SK-N-DZ (cell line): ENCODE measurements around the gene ATG4B. TPM values are rescaled to one million over a fixed set of nuclear protein-coding genes. Genes with fewer than 3 reads are reported as not detected.
"Not testable (repeated sequence)": the region's sequence is repeated elsewhere in the genome, so short reads cannot be mapped to it uniquely, and the experiment has no call there.

Experiments used
- DNase-seq: peaks from one replicate; pipeline ENCODE4 v3.0.0-alpha.2; 2015; ENCODE audit warnings: low spot score
- polyA plus RNA-seq, 2 experiments: library from polyadenylated mRNA; depleted of rRNA; stranded (reverse); fragments of >200 nt; gene quantifications; 2 replicates each; pipeline ENCODE4 v1.2.3, GENCODE V29; 2014

ATG4B gene
- polyA plus RNA-seq (2014; cell fraction: cytosol; rRNA removed): 137 and 140 TPM in 2 replicates
- 174 and 224 TPM in 2 replicates for polyA plus RNA-seq (2014; cell fraction: nucleus; rRNA removed)

GRCh38 chr2:241637018-241637794 is at the start of gene ATG4B, which contains the start of gene THAP4:
TSS of gene ATG4B (plus strand) at chr2:241637693. CDS start at chr2:241637715, 22 bp downstream.
TSS of gene THAP4 (minus strand) at chr2:241637158. CDS start at chr2:241637017, 141 bp downstream.
- peak; percentile 86 for DNase-seq

DNA sequence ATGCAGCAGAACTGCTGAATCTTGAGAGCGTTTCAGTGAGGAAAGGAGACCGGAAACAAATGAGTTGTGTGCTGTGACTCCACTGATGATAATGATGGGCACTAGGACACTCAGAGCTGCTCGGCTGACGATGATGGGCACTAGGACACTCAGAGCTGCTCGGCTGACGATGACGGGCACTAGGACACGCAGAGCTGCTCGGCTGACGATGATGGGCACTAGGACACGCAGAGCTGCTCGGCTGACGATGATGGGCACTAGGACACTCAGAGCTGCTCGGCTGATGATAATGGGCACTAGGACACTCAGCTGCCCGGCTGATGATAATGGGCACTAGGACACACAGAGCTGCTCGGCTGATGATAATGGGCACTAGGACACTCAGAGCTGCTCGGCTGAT is 47.6 kb upstream of the ATG4B start:
- not testable (repeated sequence) for DNase-seq

DNA sequence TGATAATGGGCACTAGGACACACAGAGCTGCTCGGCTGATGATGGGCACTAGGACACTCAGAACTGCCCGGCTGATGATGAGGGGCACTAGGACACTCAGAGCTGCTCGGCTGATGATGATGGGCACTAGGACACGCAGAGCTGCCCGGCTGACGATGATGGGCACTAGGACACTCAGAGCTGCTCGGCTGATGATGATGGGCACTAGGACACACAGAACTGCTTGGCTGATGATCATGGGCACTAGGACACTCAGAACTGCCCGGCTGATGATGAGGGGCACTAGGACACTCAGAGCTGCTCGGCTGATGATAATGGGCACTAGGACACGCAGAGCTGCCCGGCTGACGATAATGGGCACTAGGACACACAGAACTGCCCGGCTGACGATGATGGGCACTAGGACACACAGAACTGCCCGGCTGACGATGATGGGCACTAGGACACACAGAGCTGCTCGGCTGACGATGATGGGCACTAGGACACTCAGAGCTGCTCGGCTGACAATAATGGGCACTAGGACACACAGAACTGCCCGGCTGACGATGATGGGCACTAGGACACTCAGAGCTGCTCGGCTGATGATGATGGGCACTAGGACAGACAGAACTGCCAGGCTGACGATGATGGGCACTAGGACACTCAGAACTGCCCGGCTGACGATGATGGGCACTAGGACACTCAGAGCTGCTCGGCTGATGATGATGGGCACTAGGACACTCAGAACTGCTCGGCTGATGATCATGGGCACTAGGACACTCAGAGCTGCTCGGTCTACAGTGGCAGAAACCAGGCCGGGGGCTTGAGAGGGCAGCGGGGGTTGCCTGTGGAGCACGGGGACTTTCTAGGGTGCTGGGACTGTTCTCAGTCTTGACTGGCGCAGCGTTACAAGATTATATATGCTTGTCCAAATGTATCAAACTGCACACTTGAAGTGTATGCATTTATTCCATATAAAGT is 46.7 kb upstream of the ATG4B start:
- not testable (repeated sequence) for DNase-seq

DNA sequence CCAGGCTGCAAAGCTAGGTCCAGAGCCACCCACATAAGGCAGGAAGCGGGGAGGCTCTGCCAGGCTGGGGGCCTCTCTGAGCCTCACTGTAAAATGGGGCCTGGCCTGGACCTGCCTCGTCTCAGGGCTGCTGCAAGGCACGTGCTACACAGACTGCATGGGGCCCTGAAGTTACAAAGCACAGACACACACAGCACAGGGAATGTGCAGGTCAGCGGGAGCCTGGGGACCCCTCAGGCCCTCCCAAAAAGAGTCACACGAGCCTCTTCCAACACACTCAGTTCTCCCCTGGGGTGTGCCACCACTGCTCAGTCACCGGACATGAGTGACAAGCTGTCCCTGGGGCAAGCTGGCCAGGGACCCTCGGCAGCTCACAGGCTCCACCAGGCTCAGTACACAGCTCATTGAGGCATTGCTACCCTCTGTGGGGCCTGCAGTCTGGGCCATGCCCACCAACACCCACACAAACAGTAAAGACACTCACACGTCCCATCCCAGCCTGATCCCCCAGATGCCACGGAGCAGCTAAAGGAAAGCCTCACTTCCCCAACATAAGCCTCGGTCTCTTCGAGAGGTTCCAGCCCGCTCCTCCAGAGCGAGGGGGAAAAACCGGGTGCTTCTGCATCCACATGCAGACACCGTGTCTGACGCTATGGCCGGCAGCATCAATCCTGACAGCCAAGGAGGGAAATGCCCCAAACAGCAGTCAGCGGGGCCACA is 45.2 kb upstream of the ATG4B start:
- DNase-seq: no peak

GRCh38 chr2:241593271-241593670 is 44.2 kb upstream of the ATG4B start:
- DNase-seq: no peak

DNA sequence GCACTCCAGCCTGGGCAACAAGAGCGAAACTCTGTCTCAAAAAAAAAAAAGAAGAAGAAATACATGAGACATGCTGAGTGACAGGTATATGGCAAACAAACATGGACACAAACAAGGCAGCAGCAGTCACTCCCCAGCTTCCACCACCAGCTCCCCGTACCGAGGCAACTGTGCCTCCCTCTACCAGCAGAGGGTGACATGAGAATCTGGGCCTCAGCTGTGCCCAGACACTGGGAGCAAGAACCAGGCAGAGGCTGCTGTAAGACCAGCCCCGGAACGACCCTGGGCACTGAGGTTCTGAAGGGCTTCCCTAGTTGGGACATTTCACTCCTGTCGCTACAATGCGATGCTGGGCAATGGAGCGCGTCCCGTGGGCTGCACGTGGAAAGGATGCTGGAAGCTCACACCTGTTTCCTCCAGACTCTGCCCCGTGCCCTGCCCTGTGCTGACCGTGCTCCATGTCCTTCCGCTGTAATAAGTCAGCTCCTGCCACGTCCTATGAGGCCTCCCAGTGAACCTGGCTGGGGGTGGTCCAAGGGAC is 41.8 kb upstream of the ATG4B start:
- no peak for DNase-seq

- no peak for DNase-seq
Observed at GRCh38 chr2:241597561-241597960, 39.9 kb upstream of the ATG4B start.

GRCh38 chr2:241598061-241598460 is 39.4 kb upstream of the ATG4B start:
- DNase-seq: no peak

DNA sequence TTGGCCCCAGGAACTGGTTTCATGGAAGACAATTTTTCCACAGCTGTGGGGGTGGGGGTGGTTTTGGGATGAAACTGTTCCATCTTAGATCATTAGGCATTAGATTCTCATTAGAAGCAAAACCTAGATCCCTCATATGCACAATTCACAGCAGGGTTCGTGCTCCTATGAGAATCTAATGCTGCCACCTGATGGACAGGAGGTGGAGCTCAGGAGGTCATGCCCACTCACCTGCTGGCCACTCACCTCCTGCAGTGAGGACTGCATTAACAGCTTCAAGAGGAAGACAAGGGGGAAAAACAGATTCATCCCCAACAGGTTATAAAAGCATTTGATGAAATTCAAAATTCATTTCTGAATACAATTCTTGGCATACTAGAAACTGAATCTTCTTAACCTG is 39.0 kb upstream of the ATG4B start:
- peak; percentile 23 for DNase-seq

- DNase-seq: no peak
Observed at GRCh38 chr2:241599615-241600014, 37.9 kb upstream of the ATG4B start.

- DNase-seq: no peak
Observed at GRCh38 chr2:241601841-241602240, 35.7 kb upstream of the ATG4B start.

- DNase-seq: no peak
Observed at GRCh38 chr2:241602720-241603119, 34.8 kb upstream of the ATG4B start.

DNA sequence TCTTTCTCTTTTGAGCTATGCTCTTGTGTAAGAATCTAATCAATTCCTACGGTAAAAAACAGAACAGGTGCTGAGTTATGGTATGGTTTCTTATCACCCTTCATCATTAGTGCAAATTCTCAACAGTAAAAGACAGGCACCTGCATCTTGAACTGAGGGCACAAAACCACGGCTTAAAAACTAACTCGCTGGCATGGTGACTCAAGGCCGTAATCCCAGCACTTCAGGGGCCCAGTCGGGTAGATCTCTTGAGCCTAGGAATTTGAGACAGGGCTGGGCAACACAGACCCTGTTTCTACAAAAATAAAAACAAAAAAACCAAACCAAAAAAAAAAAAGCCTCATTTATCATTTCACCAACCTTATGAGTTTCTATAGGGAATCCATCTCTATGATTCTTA is 33.8 kb upstream of the ATG4B start:
- no peak for DNase-seq

GRCh38 chr2:241606186-241606585 is 31.3 kb upstream of the ATG4B start:
- DNase-seq: no peak

GRCh38 chr2:241607162-241607885 is 30.2 kb upstream of the ATG4B start:
- DNase-seq: no peak

DNA sequence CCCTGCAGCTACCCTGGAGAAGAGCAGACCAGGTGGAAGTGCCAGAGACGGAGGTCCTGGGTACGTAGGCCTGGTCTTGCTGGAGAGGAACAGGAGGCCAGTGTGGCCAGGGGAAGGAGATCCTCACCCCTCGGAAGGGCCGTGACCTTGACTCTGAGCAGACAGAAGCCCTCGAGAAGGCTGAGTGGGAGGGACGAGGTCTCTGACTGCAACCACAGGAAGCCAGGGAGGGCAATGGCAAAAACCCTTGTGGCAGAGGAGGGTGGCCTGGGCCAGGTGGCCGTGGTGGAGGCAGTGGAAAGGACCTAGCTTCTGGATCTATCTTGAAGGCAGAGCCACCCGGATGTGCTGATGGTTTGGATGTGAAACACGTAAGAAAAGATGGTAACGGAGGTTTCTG is 28.6 kb upstream of the ATG4B start:
- no peak for DNase-seq

DNA sequence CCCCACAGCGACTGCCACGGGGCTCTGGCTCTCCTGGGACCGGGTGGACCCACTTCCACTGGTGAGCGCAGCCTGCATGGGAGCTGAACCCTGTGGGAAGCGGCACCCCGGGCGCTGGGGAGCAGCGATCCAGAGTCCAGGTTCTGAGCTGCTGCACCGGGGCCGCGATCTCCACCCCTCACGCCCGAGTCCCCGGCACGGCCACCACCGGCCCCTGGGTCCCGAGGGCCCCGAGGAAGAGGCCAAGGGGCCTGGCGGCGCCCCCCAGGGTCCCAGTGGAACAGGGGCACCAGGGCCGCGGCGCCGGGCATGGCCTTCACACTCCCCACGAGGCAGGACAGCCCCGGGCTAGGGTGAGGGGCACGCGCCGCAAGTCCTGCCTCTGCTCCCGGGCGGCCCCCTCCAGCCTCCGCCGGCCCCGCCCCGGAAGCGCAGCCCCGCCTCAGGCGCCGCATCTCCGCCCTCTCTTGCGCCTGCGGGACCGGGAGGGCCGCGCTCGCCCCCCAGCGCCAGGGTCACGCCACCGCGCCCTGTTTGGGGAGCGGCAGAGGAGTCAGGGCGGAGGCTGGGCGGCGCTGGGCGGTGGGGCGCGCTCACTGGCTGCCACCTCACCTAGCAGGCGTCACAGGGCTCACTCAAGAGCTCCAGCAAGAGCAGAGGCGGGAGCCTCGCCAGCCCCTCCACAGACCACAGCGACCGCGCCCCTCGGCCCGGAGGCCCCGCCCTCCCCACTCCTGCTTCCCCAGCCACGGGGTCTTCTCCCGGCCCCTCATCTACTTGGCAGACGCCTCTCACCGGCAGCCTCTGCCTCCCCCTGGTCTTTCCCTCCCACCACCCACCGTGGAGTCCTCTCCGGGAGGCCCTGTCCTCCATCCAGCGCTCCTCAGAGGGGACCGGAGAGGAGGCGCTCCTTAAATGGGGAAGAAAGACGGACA is 27.4 kb upstream of the ATG4B start:
- DNase-seq: no peak

GRCh38 chr2:241611062-241611461 is 26.4 kb upstream of the ATG4B start:
- no peak for DNase-seq
